ENCODE data around the gene ZNF785.

DNA sequence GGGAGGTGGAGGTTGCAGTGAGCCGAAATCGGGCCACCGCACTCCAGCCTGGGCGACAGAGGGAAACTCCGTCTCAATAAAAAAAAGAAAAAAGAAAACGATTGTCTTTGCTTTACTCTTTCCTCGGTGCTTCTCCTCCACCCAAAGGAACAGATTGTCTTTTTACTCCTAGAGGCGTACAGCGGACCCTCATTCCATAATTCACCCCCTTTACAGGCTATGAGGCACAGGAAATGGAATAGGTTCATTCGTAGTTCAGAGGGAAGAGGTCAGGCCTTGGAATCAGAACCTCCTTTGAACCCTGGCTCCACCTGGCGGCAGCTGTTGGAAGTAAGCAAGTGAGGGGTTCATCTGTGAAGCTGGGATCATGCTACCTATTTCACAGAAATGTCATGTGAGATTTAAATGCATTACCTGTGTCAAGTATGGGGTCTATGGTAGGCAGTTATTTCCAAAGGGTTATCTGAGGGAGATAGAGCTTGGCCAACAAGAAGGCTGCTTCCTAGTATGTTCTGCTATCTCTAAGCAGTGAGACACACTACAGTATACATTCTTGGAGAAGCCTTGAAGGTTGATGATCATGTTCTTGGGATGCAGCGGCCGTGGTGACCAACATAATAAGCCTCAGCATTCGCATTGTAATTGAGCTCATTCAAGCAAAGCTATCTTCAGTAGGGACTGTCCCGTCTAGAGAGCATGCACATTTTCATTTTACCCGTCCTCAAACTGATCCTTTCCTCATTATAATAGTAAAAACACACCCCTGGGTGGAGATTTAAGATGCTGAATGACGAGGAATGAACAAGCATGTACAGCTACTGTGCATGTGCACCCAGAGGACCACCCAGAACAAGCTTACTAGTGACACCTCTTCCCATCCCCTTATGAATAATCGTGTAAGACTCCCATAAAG lies 43.4 kb upstream of the ZNF785 start:
- TF ChIP-seq, protein P1, sequence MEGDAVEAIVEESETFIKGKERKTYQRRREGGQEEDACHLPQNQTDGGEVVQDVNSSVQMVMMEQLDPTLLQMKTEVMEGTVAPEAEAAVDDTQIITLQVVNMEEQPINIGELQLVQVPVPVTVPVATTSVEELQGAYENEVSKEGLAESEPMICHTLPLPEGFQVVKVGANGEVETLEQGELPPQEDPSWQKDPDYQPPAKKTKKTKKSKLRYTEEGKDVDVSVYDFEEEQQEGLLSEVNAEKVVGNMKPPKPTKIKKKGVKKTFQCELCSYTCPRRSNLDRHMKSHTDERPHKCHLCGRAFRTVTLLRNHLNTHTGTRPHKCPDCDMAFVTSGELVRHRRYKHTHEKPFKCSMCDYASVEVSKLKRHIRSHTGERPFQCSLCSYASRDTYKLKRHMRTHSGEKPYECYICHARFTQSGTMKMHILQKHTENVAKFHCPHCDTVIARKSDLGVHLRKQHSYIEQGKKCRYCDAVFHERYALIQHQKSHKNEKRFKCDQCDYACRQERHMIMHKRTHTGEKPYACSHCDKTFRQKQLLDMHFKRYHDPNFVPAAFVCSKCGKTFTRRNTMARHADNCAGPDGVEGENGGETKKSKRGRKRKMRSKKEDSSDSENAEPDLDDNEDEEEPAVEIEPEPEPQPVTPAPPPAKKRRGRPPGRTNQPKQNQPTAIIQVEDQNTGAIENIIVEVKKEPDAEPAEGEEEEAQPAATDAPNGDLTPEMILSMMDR (IDR thresholded peaks at IDR 0.05): peak; percentile 83 to 92 (median 89)
- TF ChIP-seq POLR2A (IDR thresholded peaks at IDR 0.05) (no peak), EP300 (IDR thresholded peaks at IDR 0.05) (no peak)

Data from gastroesophageal sphincter (tissue), 3 donors.